Aorta (tissue), 5 donors: ENCODE measurements around the gene PCLAF. TPM values are rescaled to one million over a fixed set of nuclear protein-coding genes. Genes with fewer than 3 reads are reported as not detected.
A peak's percentile ranks its signal among the peaks of the same experiment; 100 is the strongest.
"Not testable (repeated sequence)": the region's sequence is repeated elsewhere in the genome, so short reads cannot be mapped to it uniquely, and the experiment has no call there.

Experiments
- ATAC-seq: fragments of 200-7000 bp; cut with Tn5 transposase; one replicate; pipeline ENCODE4 v1.9.1; 2022; ENCODE audit warnings: moderate library complexity; ENCODE audit not compliant: low FRiP score
- DNase-seq, 2 donors: peaks; one replicate each; pipeline ENCODE4 v3.0.0-alpha.2; 2020
- H3K27ac ChIP-seq, 2 donors: one replicate each; pipeline ENCODE4 v1.5.1; 2013; ENCODE audit warnings: low read length in 2 of 2, mild to moderate bottlenecking in 2 of 2, moderate library complexity in 2 of 2, control low read depth in 1 of 2, inconsistent platforms in 1 of 2, low read depth in 1 of 2
- H3K27me3 ChIP-seq, 2 donors: one replicate each; pipeline ENCODE4 v1.6.1; 2013; ENCODE audit warnings: control low read depth in 1 of 2, low read length in 1 of 2, mild to moderate bottlenecking in 1 of 2, moderate library complexity in 1 of 2; ENCODE audit not compliant: insufficient read depth in 2 of 2, control insufficient read depth in 1 of 2
- H3K36me3 ChIP-seq, 2 donors: one replicate each; pipeline ENCODE4 v1.6.1; 2013; ENCODE audit warnings: control low read depth in 1 of 2, low read length in 1 of 2, mild to moderate bottlenecking in 1 of 2; ENCODE audit not compliant: insufficient read depth in 2 of 2, control insufficient read depth in 1 of 2
- H3K4me1 ChIP-seq, 2 donors: one replicate each; pipeline ENCODE4 v1.6.1; 2013; ENCODE audit warnings: low read length in 2 of 2, control low read depth in 1 of 2, mild to moderate bottlenecking in 1 of 2, moderate library complexity in 1 of 2; ENCODE audit not compliant: insufficient read depth in 2 of 2, control insufficient read depth in 1 of 2
- H3K4me3 ChIP-seq, 2 donors: one replicate each; pipeline ENCODE4 v1.5.1; 2013; ENCODE audit warnings: low read length in 2 of 2, control low read depth in 1 of 2, mild to moderate bottlenecking in 1 of 2
- H3K9me3 ChIP-seq: one replicate; pipeline ENCODE4 v1.6.1; 2013; ENCODE audit warnings: mild to moderate bottlenecking, low read length; ENCODE audit not compliant: control insufficient read depth
- WGBS, 2 donors: extraction: QIAGEN DNeasy Blood & Tissue Kit; methylation state at CpG; one replicate each; pipeline ENCODE4 v1.1.7; 2013; 5-methylcytosine and 5-hydroxymethylcytosine counted together
- intact Hi-C, 2 donors: fragments of 100-400 bp; cut with DNase I; formaldehyde crosslinking; loops; one replicate each; pipeline versions ENCODE4 v1.14.2 to v1.15.0; 2022
- polyA plus RNA-seq, 2 donors: library from polyadenylated mRNA; stranded (reverse); fragments of 200-250 nt; gene quantifications; one replicate each; pipeline ENCODE4 v1.2.3, GENCODE V29; 2013
- total RNA-seq, 2 donors: library from RNA; stranded (reverse); fragmentation: NEBNext Ultra II Directional; extraction: Animal tissue kit (Norgen Biotek cat#: 25700); gene quantifications; one replicate each; pipeline ENCODE4 v1.2.1, GENCODE V29; 2021
- donor health status: healthy with polysubstance abuse.
- donor health status: Bipolar disorder and iron deficiency.
- donor health status: DM: no; HTN: no; CAD: no.
- donor health status: DM: no; HTN: no; CAD: no.
- donor health status: DM: yes; HTN: yes; CAD: no.

PCLAF gene
- total and polyA plus RNA-seq, 4 donors: 0.91 to 6.0 TPM; not detected in 2

GRCh38 chr15:64355348-64355943 is 25.8 kb downstream of the PCLAF start:
- intact Hi-C loops: loop anchor here (10.0 kb wide), 2 partner anchors 151 to 191 kb away; partner anchors contain the start of gene PPIB (in 1 of the 2)
- H3K27me3 ChIP-seq: no peaks in the 10 kb centered on the region
- H3K27ac ChIP-seq: peak overlapping the region in 1 of 2 donors; percentile 9
- peak in 1 of 2 donors; percentile 50 for DNase-seq
- WGBS, 2 donors: 0 to 1% methylated on average over 30 of the region's 30 CpGs
- no peaks in the 10 kb centered on the region for H3K36me3 ChIP-seq
- no peaks in the 10 kb centered on the region for H3K9me3 ChIP-seq
- no peaks in the 10 kb centered on the region for H3K4me1 ChIP-seq
- H3K4me3 ChIP-seq: peak overlapping the region; percentile 90 to 91
- ATAC-seq: peak; percentile 50

GRCh38 chr15:64354688-64355344 is 26.4 kb downstream of the PCLAF start:
- no peaks in the 10 kb centered on the region for H3K9me3 ChIP-seq
- no peak overlapping the region for H3K27ac ChIP-seq
- WGBS, 2 donors: 28 to 29% methylated on average over 5 of the region's 5 CpGs
- H3K4me1 ChIP-seq: no peaks in the 10 kb centered on the region
- H3K27me3 ChIP-seq: no peaks in the 10 kb centered on the region
- peak overlapping the region; percentile 90 to 91 for H3K4me3 ChIP-seq
- no peaks in the 10 kb centered on the region for H3K36me3 ChIP-seq
- ATAC-seq: no peak
- DNase-seq: no peak
- intact Hi-C loops: loop anchor here (10.0 kb wide), 2 partner anchors 150 to 190 kb away; partner anchors contain the start of gene PPIB (in 1 of the 2)

- Histone ChIP-seq H3K36me3 (no peaks in the 10 kb centered on the region), H3K27ac (no peak overlapping the region), H3K4me3 (no peak overlapping the region), H3K4me1 (no peaks in the 10 kb centered on the region), H3K9me3 (no peaks in the 10 kb centered on the region), H3K27me3 (no peaks in the 10 kb centered on the region)
- intact Hi-C loops: loop anchor here (10.0 kb wide), 2 partner anchors 146 to 186 kb away; partner anchors contain the start of gene PPIB (in 1 of the 2)
- 84 to 85% methylated on average over 7 of the region's 7 CpGs for WGBS, 2 donors
- DNase-seq: no peak
- ATAC-seq: no peak
Measured at GRCh38 chr15:64351265-64351664, 30.0 kb downstream of the PCLAF start.

GRCh38 chr15:64349375-64349774 is 31.9 kb downstream of the PCLAF start:
- no peaks in the 10 kb centered on the region for H3K27me3 ChIP-seq
- H3K4me3 ChIP-seq: no peak overlapping the region
- no peaks in the 10 kb centered on the region for H3K4me1 ChIP-seq
- no peaks in the 10 kb centered on the region for H3K36me3 ChIP-seq
- intact Hi-C loops: no loop called here
- DNase-seq: no peak
- H3K27ac ChIP-seq: no peak overlapping the region
- ATAC-seq: no peak
- H3K9me3 ChIP-seq: no peaks in the 10 kb centered on the region
- WGBS, 2 donors: 93 to 94% methylated on average over 2 of the region's 2 CpGs

GRCh38 chr15:64348455-64348854 is 32.8 kb downstream of the PCLAF start:
- 91 to 95% methylated on average over 1 of the region's 1 CpG for WGBS, 2 donors
- H3K9me3 ChIP-seq: no peaks in the 10 kb centered on the region
- DNase-seq (no peak), ATAC-seq (no peak)
- H3K27ac ChIP-seq: no peak overlapping the region
- intact Hi-C loops: no loop called here
- no peaks in the 10 kb centered on the region for H3K36me3 ChIP-seq
- no peaks in the 10 kb centered on the region for H3K27me3 ChIP-seq
- H3K4me3 ChIP-seq: no peak overlapping the region
- H3K4me1 ChIP-seq: no peaks in the 10 kb centered on the region

- H3K4me1 ChIP-seq, ATAC-seq, H3K4me3 ChIP-seq, H3K36me3 ChIP-seq, intact Hi-C loops, H3K27ac ChIP-seq, H3K27me3 ChIP-seq, DNase-seq, H3K9me3 ChIP-seq: not testable (repeated sequence)
- 95 to 97% methylated on average over 6 of the region's 6 CpGs for WGBS, 2 donors
Measured at GRCh38 chr15:64346242-64346641, 35.0 kb downstream of the PCLAF start.

- H3K9me3 ChIP-seq: no peaks in the 10 kb centered on the region
- H3K4me1 ChIP-seq: no peaks in the 10 kb centered on the region
- intact Hi-C loops: no loop called here
- H3K36me3 ChIP-seq: peaks cover 0 to 2% of the 10 kb centered on the region in 2 donors
- no peaks in the 10 kb centered on the region for H3K27me3 ChIP-seq
- H3K4me3 ChIP-seq: no peak overlapping the region
- DNase-seq: no peak
- no peak overlapping the region for H3K27ac ChIP-seq
- ATAC-seq: no peak
Measured at GRCh38 chr15:64344651-64345294, 36.5 kb downstream of the PCLAF start.

GRCh38 chr15:64343841-64344240 is 37.4 kb downstream of the PCLAF start:
- WGBS, 2 donors: 81% methylated on average over 2 of the region's 2 CpGs
- Histone ChIP-seq H3K4me3 (no peak overlapping the region), H3K27ac (no peak overlapping the region), H3K4me1 (no peaks in the 10 kb centered on the region), H3K9me3 (no peaks in the 10 kb centered on the region), H3K36me3 (peaks cover 0 to 2% of the 10 kb centered on the region in 2 donors), H3K27me3 (no peaks in the 10 kb centered on the region)
- ATAC-seq (no peak), DNase-seq (no peak)
- intact Hi-C loops: no loop called here
